NCI-H345 treated with DMSO at 0.1 percent for 48 hours (cell line): ENCODE measurements around the gene LYPLA2.
"Not testable (repeated sequence)": the region's sequence is repeated elsewhere in the genome, so short reads cannot be mapped to it uniquely, and the experiment has no call there.

Experiments used
- DNase-seq: peaks from one replicate; lab custom pipeline; 2025; ENCODE audit not compliant: unreplicated experiment; lab: John Stamatoyannopoulos, UW

The LYPLA2 gene

GRCh38 chr1:23825762-23826522 is 35.0 kb downstream of the LYPLA2 start:
- no peak for DNase-seq

- not testable (repeated sequence) for DNase-seq
Measured at GRCh38 chr1:23826590-23826989, 35.6 kb downstream of the LYPLA2 start.

- DNase-seq: no peak
Measured at GRCh38 chr1:23827717-23828116, 36.8 kb downstream of the LYPLA2 start.

GRCh38 chr1:23834156-23834555 is 43.2 kb downstream of the LYPLA2 start:
- DNase-seq: not testable (repeated sequence)

- DNase-seq: no peak
Measured at GRCh38 chr1:23836037-23836436, 45.1 kb downstream of the LYPLA2 start.

GRCh38 chr1:23837908-23838307 is 47.0 kb downstream of the LYPLA2 start:
- DNase-seq: no peak

GRCh38 chr1:23838401-23838866 is 47.5 kb downstream of the LYPLA2 start:
- peak; percentile 30 for DNase-seq

- no peak for DNase-seq
Measured at GRCh38 chr1:23843644-23844043, 52.7 kb downstream of the LYPLA2 start.
